HepG2 (cell line): ENCODE measurements around the gene CPNE4. TPM values are rescaled to one million over a fixed set of nuclear protein-coding genes. Genes with fewer than 3 reads are reported as not detected.

Experiments used
- ATAC-seq: fragments of 200-7000 bp; cut with Tn5 transposase; 3 replicates; pipeline ENCODE4 v1.9.1; 2020; ENCODE audit warnings: mild to moderate bottlenecking, moderate library complexity
- BruUV-seq: library from RNA; stranded (reverse); fragments of 400-500 nt; replicated peaks from 2 replicates; lab custom pipeline; 2021; lab: Mats Ljungman, UMichigan
- CTCF ChIA-PET: fragments of 300-600 bp; formaldehyde crosslinking; extraction: SDS; loops from one replicate; lab custom pipeline; 2021; ENCODE audit warnings: low total read pairs, inconsistent platforms, low intra/inter-chr PET ratio; lab: Yijun Ruan, JAX
- POLR2A ChIA-PET: fragments of 350-600 bp; sonication (Branson Sonifier 250); formaldehyde crosslinking; loops from one replicate; lab custom pipeline; 2020; ENCODE audit warnings: antibody characterized with exemption, inconsistent platforms; lab: Yijun Ruan, JAX
- DNase-seq: peaks from one replicate; pipeline ENCODE4 v3.0.0-alpha.2; 2015; ENCODE audit warnings: low spot score
- FAIRE-seq: peaks from 3 replicates; lab custom pipeline; 2011; peaks lifted over from hg19 to GRCh38; lab: Jason Lieb, UNC
- H2AFZ ChIP-seq: one replicate; pipeline ENCODE4 v1.6.1; 2011; ENCODE audit warnings: low read length, inconsistent platforms
- H3K27ac ChIP-seq: fragments of 300-600 bp; 3 replicates; pipeline ENCODE4 v1.8.0; 2011; ENCODE audit warnings: mixed run types, mild to moderate bottlenecking, mixed read lengths, low read length, inconsistent platforms; ENCODE audit not compliant: insufficient read depth; ENCODE audit errors: extremely low read length
- H3K27me3 ChIP-seq, 2 experiments: fragments of 200-600 bp in 1 of 2; 2 replicates in 1 of 2; 3 replicates in 1 of 2; pipeline versions ENCODE4 v1.6.0 to v1.8.0; 2011; ENCODE audit warnings: low read length in 2 of 2, mild to moderate bottlenecking in 2 of 2, moderate library complexity in 2 of 2, inconsistent platforms in 1 of 2; ENCODE audit not compliant: insufficient read depth in 2 of 2, control insufficient read depth in 1 of 2
- H3K36me3 ChIP-seq, 2 experiments: fragments of 200-600 bp in 1 of 2; replicated peaks in 1 of 2; 2 replicates in 1 of 2; 3 replicates in 1 of 2; pipeline versions ENCODE4 v1.5.1 to v1.8.0; 2011; ENCODE audit warnings: low read length in 2 of 2, inconsistent platforms in 1 of 2; ENCODE audit not compliant: insufficient read depth in 2 of 2, control insufficient read depth in 1 of 2
- H3K4me1 ChIP-seq: 2 replicates; pipeline ENCODE4 v1.5.1; 2012; ENCODE audit warnings: low read length, inconsistent platforms; ENCODE audit not compliant: insufficient read depth
- H3K4me2 ChIP-seq: 2 replicates; pipeline ENCODE4 v1.6.0; 2011; ENCODE audit warnings: low read depth, low read length, inconsistent platforms
- H3K4me3 ChIP-seq, 3 experiments: fragments of 200-600 bp in 1 of 3; sonication (generic), shearing (Covaris generic) in 1 of 3; replicated peaks in 1 of 3; 2 replicates each; pipeline ENCODE4 v1.5.1; 2011 to 2016; ENCODE audit warnings: low read length in 3 of 3, inconsistent platforms in 2 of 3, low read depth in 2 of 3, mild to moderate bottlenecking in 2 of 3, control low read depth in 1 of 3, mixed read lengths in 1 of 3; ENCODE audit not compliant: insufficient read depth in 1 of 3
- H3K79me2 ChIP-seq: one replicate; pipeline ENCODE4 v1.6.1; 2011; ENCODE audit warnings: low read length, inconsistent platforms; ENCODE audit not compliant: insufficient read depth
- H3K9ac ChIP-seq: 2 replicates; pipeline ENCODE4 v1.6.0; 2011; ENCODE audit warnings: mild to moderate bottlenecking, low read depth, low read length, inconsistent platforms; ENCODE audit not compliant: insufficient read depth
- H3K9me3 ChIP-seq: 2 replicates; pipeline ENCODE4 v1.5.1; 2012; ENCODE audit warnings: mild to moderate bottlenecking, low read length
- H4K20me1 ChIP-seq: 2 replicates; pipeline ENCODE4 v1.6.0; 2011; ENCODE audit warnings: inconsistent platforms, mild to moderate bottlenecking, low read length, moderate library complexity; ENCODE audit not compliant: insufficient read depth
- RAD21 ChIP-seq: fragments of 450-650 bp; formaldehyde crosslinking; IDR thresholded peaks from 2 replicates; pipeline ENCODE4 v1.5.0; 2020; ENCODE audit warnings: mild to moderate bottlenecking
- SMC3 ChIP-seq: IDR thresholded peaks from 2 replicates; pipeline ENCODE4 v1.6.1; 2011; ENCODE audit warnings: low read length, improper control_type of control experiment
- STAG1 ChIP-seq: sonication (generic); formaldehyde crosslinking; IDR thresholded peaks from 2 replicates; pipeline ENCODE4 v1.4.0; 2020; ENCODE audit warnings: missing genetic modification reagents
- TCF12 ChIP-seq, 2 experiments: fragments of 450-650 bp in 1 of 2; sonication (generic) in 1 of 2; formaldehyde crosslinking in 1 of 2; IDR thresholded peaks; 2 replicates each; pipeline versions ENCODE4 v1.6.1 to v1.8.0; 2017 to 2022; ENCODE audit warnings: antibody characterized with exemption in 1 of 2, mild to moderate bottlenecking in 1 of 2, missing genetic modification reagents in 1 of 2, moderate library complexity in 1 of 2
- WGBS: methylation state at CpG from one replicate; pipeline ENCODE4 v1.1.6; 2017; ENCODE audit warnings: low lambda C conversion rate; 5-methylcytosine and 5-hydroxymethylcytosine counted together
- in situ Hi-C: cut with HindIII; loops from 2 replicates; pipeline ENCODE4 v1.10.0; 2017; ENCODE audit warnings: low pct_unique_long_range_greater_than_20kb; ENCODE audit not compliant: extremely low pct_ligation_motif_present
- intact Hi-C: fragments of 100-400 bp; cut with micrococcal nuclease; formaldehyde crosslinking; loops from one replicate; pipeline ENCODE4 v1.10.0; 2022; ENCODE audit not compliant: unreplicated experiment
- polyA plus RNA-seq, 8 experiments: library from polyadenylated mRNA; depleted of rRNA in 3 of 8; stranded (reverse) in 7 of 8; unstranded in 1 of 8; fragments of >200 nt; fragmentation: Illumina TruSeq in 4 of 8; extraction: Trizol in 4 of 8; gene quantifications; 2 replicates each; pipeline versions ENCODE4 v1.2.1 to v1.2.3, GENCODE V29; 2011 to 2016; ENCODE audit warnings: low read depth in 4 of 8, missing spikeins in 1 of 8, mixed read lengths in 1 of 8; ENCODE audit not compliant: insufficient read depth in 1 of 8
- total RNA-seq, 5 experiments: library from RNA; depleted of rRNA; stranded (reverse); fragments of >200 nt; fragmentation: Illumina TruSeq; extraction: Trizol; gene quantifications; 2 replicates each; pipeline ENCODE4 v1.2.3, GENCODE V29; 2016; ENCODE audit warnings: low read depth in 1 of 5
- TF ChIP-seq, protein P1 (sequence below): sonication (generic); formaldehyde crosslinking; IDR thresholded peaks from 2 replicates; pipeline ENCODE4 v1.5.0; 2020; ENCODE audit warnings: mild to moderate bottlenecking, missing genetic modification reagents, moderate library complexity

Gene CPNE4
- total and polyA plus RNA-seq, 2 of the 13 experiments (the other 11 are each of a cell fraction or from before 2014, with no cell fraction given): not detected

- in situ Hi-C loops (loop anchor here (5.0 kb wide), 1 partner anchor 232 kb away; no protein-coding TSS in a partner anchor), intact Hi-C loops (loop anchor here (1.0 to 10.0 kb wide), 2 partner anchors 234 to 760 kb away; no protein-coding TSS in a partner anchor)
- TF ChIP-seq RAD21 (CRISPR knock-in tag) (peak; percentile 38; the same call in 1 of the 2 replicates), SMC3 (peak; percentile 80), STAG1 (CRISPR knock-in tag) (peak; percentile 66), TCF12 (IDR thresholded peaks at IDR 0.05) (no peak), TCF12 (CRISPR knock-in tag; IDR thresholded peaks at IDR 0.05) (no peak)
- TF ChIP-seq, protein P1, sequence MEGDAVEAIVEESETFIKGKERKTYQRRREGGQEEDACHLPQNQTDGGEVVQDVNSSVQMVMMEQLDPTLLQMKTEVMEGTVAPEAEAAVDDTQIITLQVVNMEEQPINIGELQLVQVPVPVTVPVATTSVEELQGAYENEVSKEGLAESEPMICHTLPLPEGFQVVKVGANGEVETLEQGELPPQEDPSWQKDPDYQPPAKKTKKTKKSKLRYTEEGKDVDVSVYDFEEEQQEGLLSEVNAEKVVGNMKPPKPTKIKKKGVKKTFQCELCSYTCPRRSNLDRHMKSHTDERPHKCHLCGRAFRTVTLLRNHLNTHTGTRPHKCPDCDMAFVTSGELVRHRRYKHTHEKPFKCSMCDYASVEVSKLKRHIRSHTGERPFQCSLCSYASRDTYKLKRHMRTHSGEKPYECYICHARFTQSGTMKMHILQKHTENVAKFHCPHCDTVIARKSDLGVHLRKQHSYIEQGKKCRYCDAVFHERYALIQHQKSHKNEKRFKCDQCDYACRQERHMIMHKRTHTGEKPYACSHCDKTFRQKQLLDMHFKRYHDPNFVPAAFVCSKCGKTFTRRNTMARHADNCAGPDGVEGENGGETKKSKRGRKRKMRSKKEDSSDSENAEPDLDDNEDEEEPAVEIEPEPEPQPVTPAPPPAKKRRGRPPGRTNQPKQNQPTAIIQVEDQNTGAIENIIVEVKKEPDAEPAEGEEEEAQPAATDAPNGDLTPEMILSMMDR (CRISPR knock-in tag): peak; percentile 79
- Histone ChIP-seq H3K27me3 (no peaks in the 10 kb centered on the region), H3K4me3 (no peak overlapping the region), H3K4me1 (no peaks in the 10 kb centered on the region), H2AFZ (no peak overlapping the region), H3K9me3 (no peaks in the 10 kb centered on the region), H3K36me3 (no peaks in the 10 kb centered on the region), H3K27ac (no peak overlapping the region), H3K9ac (no peak overlapping the region), H3K79me2 (no peaks in the 10 kb centered on the region), H4K20me1 (no peaks in the 10 kb centered on the region), H3K4me2 (no peak overlapping the region)
- DNase-seq (peak; percentile 24), ATAC-seq (peak; percentile 88), FAIRE-seq (peak; percentile 61)
- BruUV-seq: no TSS peak
- POLR2A ChIA-PET: no interaction called here
- CTCF ChIA-PET: interaction anchor here (0.7 to 2.0 kb wide), 7 partner anchors 234 to 762 kb away, joined by 3 to 28 read pairs (median 4); partner anchors contain the start of gene CPNE4
- 22% methylated on average over 5 of the region's 5 CpGs for WGBS
Measured at GRCh38 chr3:131794766-131795388, 239.9 kb downstream of the CPNE4 start.
